Adipocyte (in vitro differentiated cells): ENCODE measurements around the gene ARHGAP21.
"Not testable (repeated sequence)": the region's sequence is repeated elsewhere in the genome, so short reads cannot be mapped to it uniquely, and the experiment has no call there.

Experiments used
- DNase-seq: peaks from one replicate; pipeline ENCODE4 v3.0.0-alpha.2; 2015; ENCODE audit warnings: low read depth
- H3K27me3 ChIP-seq: replicated peaks from 2 replicates; pipeline ENCODE4 v1.7.0; 2013; ENCODE audit warnings: mild to moderate bottlenecking, low read length, moderate library complexity; ENCODE audit not compliant: control insufficient read depth, insufficient read depth
- H3K36me3 ChIP-seq: 2 replicates; pipeline ENCODE4 v1.7.0; 2013; ENCODE audit warnings: low read length, mild to moderate bottlenecking, moderate library complexity; ENCODE audit not compliant: control insufficient read depth, insufficient read depth, severe bottlenecking
- H3K4me1 ChIP-seq: 2 replicates; pipeline ENCODE4 v1.7.0; 2013; ENCODE audit warnings: mild to moderate bottlenecking, low read length, moderate library complexity; ENCODE audit not compliant: control insufficient read depth, insufficient read depth
- H3K4me3 ChIP-seq: 2 replicates; pipeline ENCODE4 v1.7.0; 2013; ENCODE audit warnings: mild to moderate bottlenecking, low read length, moderate library complexity
- H3K9ac ChIP-seq: 2 replicates; pipeline ENCODE4 v1.7.0; 2013; ENCODE audit warnings: mild to moderate bottlenecking, low read length, moderate library complexity
- H3K9me3 ChIP-seq: 2 replicates; pipeline ENCODE4 v1.7.0; 2013; ENCODE audit warnings: mild to moderate bottlenecking, low read length, moderate library complexity; ENCODE audit not compliant: control insufficient read depth

Gene ARHGAP21

GRCh38 chr10:24744946-24745345 lies 21.3 kb upstream of the ARHGAP21 start:
- Histone ChIP-seq H3K4me3 (no peak overlapping the region), H3K36me3 (no peaks in the 10 kb centered on the region), H3K4me1 (no peaks in the 10 kb centered on the region), H3K9me3 (peaks cover 8% of the 10 kb centered on the region), H3K9ac (no peak overlapping the region), H3K27me3 (no peaks in the 10 kb centered on the region)
- no peak for DNase-seq

- H3K4me3 ChIP-seq: no peak overlapping the region
- no peaks in the 10 kb centered on the region for H3K27me3 ChIP-seq
- DNase-seq: no peak
- H3K9me3 ChIP-seq: peaks cover 8% of the 10 kb centered on the region
- no peak overlapping the region for H3K9ac ChIP-seq
- H3K36me3 ChIP-seq: no peaks in the 10 kb centered on the region
- H3K4me1 ChIP-seq: no peaks in the 10 kb centered on the region
These were observed 17.0 kb upstream of the ARHGAP21 start for GRCh38 chr10:24740714-24741113.

- Histone ChIP-seq H3K27me3 (no peaks in the 10 kb centered on the region), H3K9me3 (peaks cover 8% of the 10 kb centered on the region), H3K9ac (no peak overlapping the region), H3K4me3 (no peak overlapping the region), H3K4me1 (no peaks in the 10 kb centered on the region), H3K36me3 (no peaks in the 10 kb centered on the region)
- DNase-seq: peak; percentile 48
These were observed 13.3 kb upstream of the ARHGAP21 start for GRCh38 chr10:24737001-24737400.

GRCh38 chr10:24731942-24732341 lies 8.3 kb upstream of the ARHGAP21 start:
- Histone ChIP-seq H3K9me3 (no peaks in the 10 kb centered on the region), H3K4me3 (no peak overlapping the region), H3K9ac (no peak overlapping the region), H3K27me3 (no peaks in the 10 kb centered on the region), H3K4me1 (no peaks in the 10 kb centered on the region), H3K36me3 (no peaks in the 10 kb centered on the region)
- DNase-seq: no peak

- DNase-seq: no peak
- no peaks in the 10 kb centered on the region for H3K9me3 ChIP-seq
- H3K4me3 ChIP-seq: no peak overlapping the region
- H3K9ac ChIP-seq: no peak overlapping the region
- no peaks in the 10 kb centered on the region for H3K27me3 ChIP-seq
- H3K36me3 ChIP-seq: no peaks in the 10 kb centered on the region
- no peaks in the 10 kb centered on the region for H3K4me1 ChIP-seq
These were observed 7.1 kb upstream of the ARHGAP21 start for GRCh38 chr10:24730811-24731210.

GRCh38 chr10:24727786-24728185 lies 4.1 kb upstream of the ARHGAP21 start:
- no peaks in the 10 kb centered on the region for H3K27me3 ChIP-seq
- no peaks in the 10 kb centered on the region for H3K9me3 ChIP-seq
- H3K4me1 ChIP-seq: peaks cover 5% of the 10 kb centered on the region
- no peak overlapping the region for H3K4me3 ChIP-seq
- no peak overlapping the region for H3K9ac ChIP-seq
- no peaks in the 10 kb centered on the region for H3K36me3 ChIP-seq
- DNase-seq: no peak

- H3K9ac ChIP-seq: no peak overlapping the region
- H3K4me3 ChIP-seq: no peak overlapping the region
- H3K4me1 ChIP-seq: peaks cover 9% of the 10 kb centered on the region
- H3K36me3 ChIP-seq: peaks cover 2% of the 10 kb centered on the region
- H3K27me3 ChIP-seq: no peaks in the 10 kb centered on the region
- DNase-seq: no peak
- no peaks in the 10 kb centered on the region for H3K9me3 ChIP-seq
These were observed 2.9 kb upstream of the ARHGAP21 start for GRCh38 chr10:24726626-24727025.

- H3K9ac ChIP-seq, H3K4me3 ChIP-seq, H3K27me3 ChIP-seq, H3K36me3 ChIP-seq, DNase-seq, H3K4me1 ChIP-seq, H3K9me3 ChIP-seq: not testable (repeated sequence)
These were observed 2.3 kb upstream of the ARHGAP21 start for GRCh38 chr10:24726029-24726428.

GRCh38 chr10:24724381-24725228 lies 918 bp upstream of the ARHGAP21 start:
- H3K4me1 ChIP-seq: peaks cover 18% of the 10 kb centered on the region
- no peaks in the 10 kb centered on the region for H3K27me3 ChIP-seq
- peak; percentile 99 for DNase-seq
- H3K36me3 ChIP-seq: peaks cover 5% of the 10 kb centered on the region
- H3K4me3 ChIP-seq: peak overlapping the region; percentile 97
- H3K9me3 ChIP-seq: no peaks in the 10 kb centered on the region
- H3K9ac ChIP-seq: peak overlapping the region; percentile 98

- Histone ChIP-seq H3K4me3 (peak overlapping the region; percentile 97), H3K27me3 (no peaks in the 10 kb centered on the region), H3K36me3 (peaks cover 5% of the 10 kb centered on the region), H3K4me1 (peaks cover 30% of the 10 kb centered on the region), H3K9me3 (no peaks in the 10 kb centered on the region), H3K9ac (peak overlapping the region; percentile 98)
- no peak for DNase-seq
These were observed 300 bp downstream of the ARHGAP21 start for GRCh38 chr10:24723386-24723787.

- Histone ChIP-seq H3K4me3 (peak overlapping the region; percentile 90), H3K36me3 (peaks cover 5% of the 10 kb centered on the region)
- DNase-seq: peak; percentile 86
These were observed 856 bp downstream of the ARHGAP21 start for GRCh38 chr10:24722676-24723385.

More at GRCh38 chr10:24722676-24723385, 856 bp downstream of the ARHGAP21 start:
- H3K27me3 ChIP-seq: no peaks in the 10 kb centered on the region
- peak overlapping the region; percentile 96 for H3K9ac ChIP-seq
- peaks cover 36% of the 10 kb centered on the region for H3K4me1 ChIP-seq
- H3K9me3 ChIP-seq: no peaks in the 10 kb centered on the region
